Measurements from ENCODE around the gene CNTNAP2. TPM values are rescaled to one million over a fixed set of nuclear protein-coding genes. Genes with fewer than 3 reads are reported as not detected.

CNTNAP2 gene
- total RNA-seq, 2 experiments from 2014 or later, result not detected

- no peaks in the 10 kb centered on the region for H3K27me3 Mint-ChIP-seq
- TF ChIP-seq, protein P1, sequence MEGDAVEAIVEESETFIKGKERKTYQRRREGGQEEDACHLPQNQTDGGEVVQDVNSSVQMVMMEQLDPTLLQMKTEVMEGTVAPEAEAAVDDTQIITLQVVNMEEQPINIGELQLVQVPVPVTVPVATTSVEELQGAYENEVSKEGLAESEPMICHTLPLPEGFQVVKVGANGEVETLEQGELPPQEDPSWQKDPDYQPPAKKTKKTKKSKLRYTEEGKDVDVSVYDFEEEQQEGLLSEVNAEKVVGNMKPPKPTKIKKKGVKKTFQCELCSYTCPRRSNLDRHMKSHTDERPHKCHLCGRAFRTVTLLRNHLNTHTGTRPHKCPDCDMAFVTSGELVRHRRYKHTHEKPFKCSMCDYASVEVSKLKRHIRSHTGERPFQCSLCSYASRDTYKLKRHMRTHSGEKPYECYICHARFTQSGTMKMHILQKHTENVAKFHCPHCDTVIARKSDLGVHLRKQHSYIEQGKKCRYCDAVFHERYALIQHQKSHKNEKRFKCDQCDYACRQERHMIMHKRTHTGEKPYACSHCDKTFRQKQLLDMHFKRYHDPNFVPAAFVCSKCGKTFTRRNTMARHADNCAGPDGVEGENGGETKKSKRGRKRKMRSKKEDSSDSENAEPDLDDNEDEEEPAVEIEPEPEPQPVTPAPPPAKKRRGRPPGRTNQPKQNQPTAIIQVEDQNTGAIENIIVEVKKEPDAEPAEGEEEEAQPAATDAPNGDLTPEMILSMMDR (IDR thresholded peaks at IDR 0.05), result no peak
- no peaks in the 10 kb centered on the region for H3K4me1 Mint-ChIP-seq (ENCODE audit: low read depth)
- ChIA-PET CTCF (no interaction called here), POLR2A (no interaction called here)
- ATAC-seq (ENCODE audit: poor library complexity), result no peak
- Histone ChIP-seq H3K27ac (ENCODE audit: low read depth in 1 of 2, low read length in 2 of 2) (no peak overlapping the region), H3K27me3 (ENCODE audit: control insufficient read depth in 1 of 2, insufficient read depth in 2 of 2, low read length in 2 of 2) (no peaks in the 10 kb centered on the region), H3K36me3 (ENCODE audit: insufficient read depth, low read length) (no peaks in the 10 kb centered on the region), H3K4me3 (ENCODE audit: low read length) (no peak overlapping the region), H3K9me3 (ENCODE audit: control insufficient read depth in 1 of 2, insufficient read depth in 1 of 2, low read length in 2 of 2) (no peaks in the 10 kb centered on the region), H3K4me1 (ENCODE audit: insufficient read depth, low read length) (no peaks in the 10 kb centered on the region)
- DNase-seq, result no peak
- no peaks in the 10 kb centered on the region for H3K36me3 Mint-ChIP-seq (ENCODE audit: low read depth)
- intact Hi-C loops (cut with DNase I, micrococcal nuclease), result no loop called here
- H3K9me3 Mint-ChIP-seq, result peaks cover 1% of the 10 kb centered on the region
- no peak overlapping the region for H3K27ac Mint-ChIP-seq
- no peak overlapping the region for H3K4me3 Mint-ChIP-seq
Observed at GRCh38 chr7:146701166-146701565, 584.6 kb downstream of the CNTNAP2 start.

GRCh38 chr7:146702898-146703297 lies 586.3 kb downstream of the CNTNAP2 start:
- H3K4me3 Mint-ChIP-seq, result no peak overlapping the region
- no peaks in the 10 kb centered on the region for H3K4me1 Mint-ChIP-seq (ENCODE audit: low read depth)
- Histone ChIP-seq H3K27me3 (ENCODE audit: control insufficient read depth in 1 of 2, insufficient read depth in 2 of 2, low read length in 2 of 2) (no peaks in the 10 kb centered on the region), H3K4me3 (ENCODE audit: low read length) (no peak overlapping the region), H3K4me1 (ENCODE audit: insufficient read depth, low read length) (no peaks in the 10 kb centered on the region), H3K9me3 (ENCODE audit: control insufficient read depth in 1 of 2, insufficient read depth in 1 of 2, low read length in 2 of 2) (no peaks in the 10 kb centered on the region), H3K36me3 (ENCODE audit: insufficient read depth, low read length) (no peaks in the 10 kb centered on the region), H3K27ac (ENCODE audit: low read depth in 1 of 2, low read length in 2 of 2) (no peak overlapping the region)
- H3K36me3 Mint-ChIP-seq (ENCODE audit: low read depth), result no peaks in the 10 kb centered on the region
- TF ChIP-seq, protein P1 (IDR thresholded peaks at IDR 0.05), result no peak
- H3K27me3 Mint-ChIP-seq, result no peaks in the 10 kb centered on the region
- ChIA-PET CTCF (no interaction called here), POLR2A (no interaction called here)
- no peak for DNase-seq
- H3K27ac Mint-ChIP-seq, result no peak overlapping the region
- H3K9me3 Mint-ChIP-seq, result no peaks in the 10 kb centered on the region
- intact Hi-C loops (cut with DNase I, micrococcal nuclease), result no loop called here
- no peak for ATAC-seq (ENCODE audit: poor library complexity)

- ChIA-PET POLR2A (no interaction called here), CTCF (no interaction called here)
- intact Hi-C loops (cut with DNase I, micrococcal nuclease), result no loop called here
- no peak overlapping the region for H3K4me3 ChIP-seq (ENCODE audit: low read length)
- TF ChIP-seq, protein P1 (IDR thresholded peaks at IDR 0.05), result no peak
- no peak for ATAC-seq (ENCODE audit: poor library complexity)
- no peak overlapping the region for H3K27ac ChIP-seq (ENCODE audit: low read depth in 1 of 2, low read length in 2 of 2)
- Mint-ChIP-seq H3K4me3 (no peak overlapping the region), H3K9me3 (peaks cover 7% of the 10 kb centered on the region), H3K27ac (no peak overlapping the region), H3K36me3 (ENCODE audit: low read depth) (no peaks in the 10 kb centered on the region), H3K27me3 (no peaks in the 10 kb centered on the region), H3K4me1 (ENCODE audit: low read depth) (no peaks in the 10 kb centered on the region)
- no peaks in the 10 kb centered on the region for H3K4me1 ChIP-seq (ENCODE audit: insufficient read depth, low read length)
- DNase-seq, result no peak
- no peaks in the 10 kb centered on the region for H3K36me3 ChIP-seq (ENCODE audit: insufficient read depth, low read length)
- no peaks in the 10 kb centered on the region for H3K27me3 ChIP-seq (ENCODE audit: control insufficient read depth in 1 of 2, insufficient read depth in 2 of 2, low read length in 2 of 2)
- no peaks in the 10 kb centered on the region for H3K9me3 ChIP-seq (ENCODE audit: control insufficient read depth in 1 of 2, insufficient read depth in 1 of 2, low read length in 2 of 2)
Observed at GRCh38 chr7:146709451-146710027, 592.9 kb downstream of the CNTNAP2 start.

Measured in CD4-positive, alpha-beta T cell (primary cell).